T-helper 1 cell treated with Interleukin-12 subunit alpha and Interleukin-12 subunit beta and Interleukin-4 antibody, amounts not matched to agents 30 μg/mL and 1 μg/mL, for 36 hours (primary cell): ENCODE data around the gene CACNA2D4.

ENCODE experiments used
- H3K27ac Mint-ChIP-seq: one replicate; pipeline ENCODE4 v1.8.0; 2021; ENCODE audit warnings: mild to moderate bottlenecking, mixed read lengths
- H3K27me3 Mint-ChIP-seq: one replicate; pipeline ENCODE4 v1.8.0; 2021; ENCODE audit warnings: low read depth, mixed read lengths
- H3K36me3 Mint-ChIP-seq: one replicate; pipeline ENCODE4 v1.8.0; 2021; ENCODE audit warnings: low read depth, mixed read lengths
- H3K4me1 Mint-ChIP-seq: one replicate; pipeline ENCODE4 v1.8.0; 2021; ENCODE audit warnings: low read depth, mixed read lengths
- H3K4me3 Mint-ChIP-seq: one replicate; pipeline ENCODE4 v1.8.0; 2021; ENCODE audit warnings: mild to moderate bottlenecking, moderate library complexity, mixed read lengths
- H3K9me3 Mint-ChIP-seq: one replicate; pipeline ENCODE4 v1.8.0; 2021; ENCODE audit warnings: mixed read lengths

The CACNA2D4 gene

GRCh38 chr12:1776170-1776921 is 142.1 kb downstream of the CACNA2D4 start:
- no peaks in the 10 kb centered on the region for H3K9me3 Mint-ChIP-seq
- no peak overlapping the region for H3K27ac Mint-ChIP-seq
- peaks cover 29% of the 10 kb centered on the region for H3K36me3 Mint-ChIP-seq
- H3K4me1 Mint-ChIP-seq = peaks cover 5% of the 10 kb centered on the region
- no peak overlapping the region for H3K4me3 Mint-ChIP-seq
- H3K27me3 Mint-ChIP-seq = no peaks in the 10 kb centered on the region

GRCh38 chr12:1773937-1774655 is 144.4 kb downstream of the CACNA2D4 start:
- Mint-ChIP-seq H3K36me3 (peaks cover 23% of the 10 kb centered on the region), H3K27me3 (no peaks in the 10 kb centered on the region), H3K4me3 (no peak overlapping the region), H3K9me3 (no peaks in the 10 kb centered on the region), H3K27ac (no peak overlapping the region), H3K4me1 (peaks cover 5% of the 10 kb centered on the region)

GRCh38 chr12:1769809-1770494 is 148.5 kb downstream of the CACNA2D4 start:
- Mint-ChIP-seq H3K9me3 (no peaks in the 10 kb centered on the region), H3K36me3 (peaks cover 17% of the 10 kb centered on the region), H3K4me3 (no peak overlapping the region), H3K27me3 (no peaks in the 10 kb centered on the region), H3K4me1 (peaks cover 12% of the 10 kb centered on the region), H3K27ac (no peak overlapping the region)

- H3K9me3 Mint-ChIP-seq = no peaks in the 10 kb centered on the region
- H3K27me3 Mint-ChIP-seq = no peaks in the 10 kb centered on the region
- no peak overlapping the region for H3K27ac Mint-ChIP-seq
- H3K4me1 Mint-ChIP-seq = peaks cover 8% of the 10 kb centered on the region
- H3K36me3 Mint-ChIP-seq = peaks cover 14% of the 10 kb centered on the region
- H3K4me3 Mint-ChIP-seq = no peak overlapping the region
These were observed 149.8 kb downstream of the CACNA2D4 start for GRCh38 chr12:1768615-1769014.

GRCh38 chr12:1767407-1768090 is 150.9 kb downstream of the CACNA2D4 start:
- no peak overlapping the region for H3K27ac Mint-ChIP-seq
- H3K36me3 Mint-ChIP-seq = peaks cover 8% of the 10 kb centered on the region
- peaks cover 7% of the 10 kb centered on the region for H3K4me1 Mint-ChIP-seq

GRCh38 chr12:1766110-1766509 is 152.3 kb downstream of the CACNA2D4 start:
- Mint-ChIP-seq H3K9me3 (no peaks in the 10 kb centered on the region), H3K4me1 (peaks cover 7% of the 10 kb centered on the region), H3K27me3 (no peaks in the 10 kb centered on the region), H3K27ac (no peak overlapping the region), H3K4me3 (no peak overlapping the region), H3K36me3 (peaks cover 8% of the 10 kb centered on the region)

More at GRCh38 chr12:1767407-1768090, 150.9 kb downstream of the CACNA2D4 start:
- no peaks in the 10 kb centered on the region for H3K9me3 Mint-ChIP-seq
- H3K4me3 Mint-ChIP-seq = no peak overlapping the region
- H3K27me3 Mint-ChIP-seq = no peaks in the 10 kb centered on the region

GRCh38 chr12:1763153-1763552 is 155.3 kb downstream of the CACNA2D4 start:
- H3K9me3 Mint-ChIP-seq = no peaks in the 10 kb centered on the region
- H3K27ac Mint-ChIP-seq = no peak overlapping the region
- peaks cover 17% of the 10 kb centered on the region for H3K36me3 Mint-ChIP-seq
- peaks cover 7% of the 10 kb centered on the region for H3K4me1 Mint-ChIP-seq
- no peak overlapping the region for H3K4me3 Mint-ChIP-seq
- H3K27me3 Mint-ChIP-seq = no peaks in the 10 kb centered on the region

GRCh38 chr12:1761857-1762256 is 156.6 kb downstream of the CACNA2D4 start:
- H3K36me3 Mint-ChIP-seq = peaks cover 23% of the 10 kb centered on the region
- H3K4me3 Mint-ChIP-seq = no peak overlapping the region
- H3K27ac Mint-ChIP-seq = no peak overlapping the region
- H3K27me3 Mint-ChIP-seq = no peaks in the 10 kb centered on the region
- peaks cover 7% of the 10 kb centered on the region for H3K4me1 Mint-ChIP-seq
- H3K9me3 Mint-ChIP-seq = no peaks in the 10 kb centered on the region

- peaks cover 23% of the 10 kb centered on the region for H3K36me3 Mint-ChIP-seq
- no peaks in the 10 kb centered on the region for H3K27me3 Mint-ChIP-seq
- H3K4me1 Mint-ChIP-seq = peaks cover 4% of the 10 kb centered on the region
- H3K4me3 Mint-ChIP-seq = no peak overlapping the region
- no peak overlapping the region for H3K27ac Mint-ChIP-seq
- H3K9me3 Mint-ChIP-seq = no peaks in the 10 kb centered on the region
These were observed 157.7 kb downstream of the CACNA2D4 start for GRCh38 chr12:1760566-1761382.

GRCh38 chr12:1758887-1759286 is 159.6 kb downstream of the CACNA2D4 start:
- peaks cover 24% of the 10 kb centered on the region for H3K36me3 Mint-ChIP-seq
- H3K4me1 Mint-ChIP-seq = peaks cover 2% of the 10 kb centered on the region
- no peak overlapping the region for H3K4me3 Mint-ChIP-seq
- no peak overlapping the region for H3K27ac Mint-ChIP-seq
- no peaks in the 10 kb centered on the region for H3K9me3 Mint-ChIP-seq
- no peaks in the 10 kb centered on the region for H3K27me3 Mint-ChIP-seq

GRCh38 chr12:1758376-1758775 is 160.1 kb downstream of the CACNA2D4 start:
- no peak overlapping the region for H3K27ac Mint-ChIP-seq
- H3K4me1 Mint-ChIP-seq = peaks cover 2% of the 10 kb centered on the region
- H3K9me3 Mint-ChIP-seq = no peaks in the 10 kb centered on the region
- peaks cover 24% of the 10 kb centered on the region for H3K36me3 Mint-ChIP-seq
- H3K27me3 Mint-ChIP-seq = no peaks in the 10 kb centered on the region
- no peak overlapping the region for H3K4me3 Mint-ChIP-seq

- H3K9me3 Mint-ChIP-seq = peaks cover 29% of the 10 kb centered on the region
- peaks cover 42% of the 10 kb centered on the region for H3K36me3 Mint-ChIP-seq
- no peaks in the 10 kb centered on the region for H3K27me3 Mint-ChIP-seq
- no peaks in the 10 kb centered on the region for H3K4me1 Mint-ChIP-seq
- no peak overlapping the region for H3K4me3 Mint-ChIP-seq
- no peak overlapping the region for H3K27ac Mint-ChIP-seq
These were observed 168.2 kb downstream of the CACNA2D4 start for GRCh38 chr12:1750300-1750699.

GRCh38 chr12:1749019-1749418 is 169.4 kb downstream of the CACNA2D4 start:
- Mint-ChIP-seq H3K4me3 (no peak overlapping the region), H3K27ac (no peak overlapping the region), H3K36me3 (peaks cover 42% of the 10 kb centered on the region), H3K4me1 (no peaks in the 10 kb centered on the region), H3K9me3 (peaks cover 29% of the 10 kb centered on the region), H3K27me3 (no peaks in the 10 kb centered on the region)

GRCh38 chr12:1747609-1748008 is 170.8 kb downstream of the CACNA2D4 start:
- Mint-ChIP-seq H3K9me3 (peaks cover 29% of the 10 kb centered on the region), H3K4me3 (no peak overlapping the region), H3K27ac (no peak overlapping the region), H3K4me1 (no peaks in the 10 kb centered on the region), H3K27me3 (no peaks in the 10 kb centered on the region), H3K36me3 (peaks cover 44% of the 10 kb centered on the region)
